ENCODE measurements around the gene STXBP6.

STXBP6 gene

GRCh38 chr14:24887623-24888304 is 162.2 kb downstream of the STXBP6 start:
- no peak for DNase-seq (ENCODE audit: low read depth in 2 of 2)

DNA sequence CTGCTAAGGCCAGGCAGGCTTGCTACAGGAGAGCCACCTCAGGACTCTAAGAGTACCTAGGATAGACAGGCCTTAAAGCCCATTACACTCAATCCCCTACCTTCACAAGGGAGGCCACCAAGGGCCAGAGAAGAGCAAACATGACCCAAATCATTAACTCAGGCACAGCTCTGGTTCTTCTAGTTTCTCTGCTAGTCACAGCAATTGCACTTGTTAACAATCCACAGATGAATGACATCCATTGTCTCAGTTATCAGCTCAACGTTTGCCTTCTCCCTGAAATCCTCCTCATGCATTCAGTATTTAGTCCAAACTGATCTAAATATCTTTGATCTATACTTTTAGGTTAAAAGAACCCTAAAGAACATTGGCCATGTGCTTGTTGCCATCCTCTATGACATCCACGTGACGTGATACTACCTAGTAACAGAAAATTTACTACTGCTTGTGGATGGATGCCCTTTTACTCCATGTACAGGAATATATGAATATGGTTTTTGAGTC is 164.5 kb downstream of the STXBP6 start:
- no peak for DNase-seq (ENCODE audit: low read depth in 2 of 2)

DNA sequence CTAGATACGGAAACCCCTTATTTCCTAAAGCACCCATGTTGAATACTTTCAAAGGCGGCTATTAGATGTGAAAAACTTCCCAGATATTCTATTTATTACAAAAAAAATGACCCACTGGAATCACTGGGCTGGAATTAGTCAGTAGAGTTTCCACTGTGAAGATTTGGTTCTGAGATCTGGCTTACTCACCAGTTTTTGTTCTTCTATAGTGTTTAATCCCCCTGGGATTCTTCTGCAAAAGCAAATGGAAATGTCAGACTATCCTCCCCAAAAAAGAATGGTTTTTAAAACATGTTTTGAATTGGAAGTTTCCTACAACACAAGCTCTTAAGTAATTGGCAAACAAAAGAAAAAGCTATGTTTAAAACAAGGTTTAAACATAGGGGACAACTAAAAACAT is 166.4 kb downstream of the STXBP6 start:
- DNase-seq (ENCODE audit: low read depth in 2 of 2) = no peak

- DNase-seq (ENCODE audit: low read depth in 2 of 2) = no peak
These were observed 168.6 kb downstream of the STXBP6 start for GRCh38 chr14:24881116-24881893.

GRCh38 chr14:24880689-24881088 is 169.3 kb downstream of the STXBP6 start:
- no peak for DNase-seq (ENCODE audit: low read depth in 2 of 2)

DNA sequence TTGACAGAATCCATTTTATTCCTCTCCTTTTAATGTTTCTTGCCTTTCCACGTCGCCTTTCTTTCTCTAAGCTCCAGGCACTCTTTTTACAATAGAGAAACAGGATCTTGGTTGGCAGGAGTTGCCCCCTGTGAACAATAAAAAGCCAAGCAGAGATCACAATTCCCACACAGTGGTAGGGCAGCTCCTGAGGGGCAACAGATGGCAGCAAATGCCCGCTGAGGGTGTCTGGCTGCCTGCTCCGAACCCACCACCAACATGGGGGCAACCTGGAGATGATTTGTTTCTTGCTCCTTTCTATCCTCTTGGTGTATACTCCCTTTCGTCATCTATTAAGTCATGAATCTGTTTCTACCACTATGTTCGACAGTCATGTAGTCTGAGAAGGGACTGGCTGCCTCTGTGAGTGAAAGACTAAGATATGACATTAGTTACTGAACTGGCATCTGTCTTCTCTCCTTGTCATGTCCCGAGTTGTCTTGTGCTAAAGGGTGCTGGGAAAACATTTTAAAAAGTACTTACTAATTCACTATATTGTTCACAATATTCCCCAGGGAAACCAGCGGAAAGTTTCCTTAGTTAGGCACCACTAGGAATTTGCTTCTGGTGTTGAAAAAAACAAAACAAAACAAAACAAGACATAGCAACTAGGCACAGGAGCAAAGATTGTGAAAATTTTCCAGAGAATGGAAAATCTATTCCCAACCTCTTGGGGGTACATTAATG is 170.1 kb downstream of the STXBP6 start:
- no peak for DNase-seq (ENCODE audit: low read depth in 2 of 2)

- DNase-seq (ENCODE audit: low read depth in 2 of 2) = no peak
These were observed 173.0 kb downstream of the STXBP6 start for GRCh38 chr14:24876996-24877395.

DNA sequence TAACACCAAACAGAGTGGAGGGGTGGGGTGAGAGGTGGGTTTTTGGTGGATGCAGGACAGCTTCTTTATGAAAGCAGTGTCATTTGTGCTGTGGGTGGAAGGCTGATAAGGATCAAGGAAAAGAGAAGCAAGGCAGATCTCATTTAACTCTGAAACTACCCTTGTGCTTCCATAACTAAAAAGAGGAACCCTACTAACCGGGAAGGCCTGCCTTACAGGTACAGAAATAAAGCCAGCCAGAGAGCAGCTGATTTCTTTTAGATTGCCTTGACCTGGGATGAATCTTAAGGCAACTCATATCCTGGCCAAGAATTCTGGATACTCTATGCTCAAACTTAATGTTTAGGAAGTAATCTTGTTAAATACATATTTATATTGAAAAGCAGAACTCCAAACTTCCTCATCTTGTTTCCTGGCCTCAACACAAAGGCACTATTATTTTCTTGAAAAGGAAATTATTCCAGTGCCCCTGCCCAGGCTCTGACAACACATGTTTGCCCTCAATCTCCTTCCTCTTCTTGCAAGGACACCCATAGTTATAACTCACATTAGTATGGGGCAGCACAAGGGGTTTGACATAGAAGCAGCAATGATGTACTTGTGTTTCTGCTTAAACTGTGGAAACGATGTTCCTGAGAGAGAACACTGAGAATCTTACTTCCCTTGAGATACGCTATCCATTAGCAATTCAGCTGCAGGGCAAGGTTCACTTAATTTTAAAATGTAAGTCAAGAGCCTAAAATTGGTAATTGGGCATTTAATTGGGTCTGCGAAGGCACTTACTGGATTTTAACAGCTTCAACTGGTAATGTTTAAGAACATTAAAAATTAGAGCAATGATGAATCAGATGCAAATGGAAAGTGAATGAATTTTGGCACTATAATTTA is 173.7 kb downstream of the STXBP6 start:
- DNase-seq (ENCODE audit: low read depth in 2 of 2) = no peak

- DNase-seq (ENCODE audit: low read depth in 2 of 2) = no peak
These were observed 174.6 kb downstream of the STXBP6 start for GRCh38 chr14:24875203-24875838.

DNA sequence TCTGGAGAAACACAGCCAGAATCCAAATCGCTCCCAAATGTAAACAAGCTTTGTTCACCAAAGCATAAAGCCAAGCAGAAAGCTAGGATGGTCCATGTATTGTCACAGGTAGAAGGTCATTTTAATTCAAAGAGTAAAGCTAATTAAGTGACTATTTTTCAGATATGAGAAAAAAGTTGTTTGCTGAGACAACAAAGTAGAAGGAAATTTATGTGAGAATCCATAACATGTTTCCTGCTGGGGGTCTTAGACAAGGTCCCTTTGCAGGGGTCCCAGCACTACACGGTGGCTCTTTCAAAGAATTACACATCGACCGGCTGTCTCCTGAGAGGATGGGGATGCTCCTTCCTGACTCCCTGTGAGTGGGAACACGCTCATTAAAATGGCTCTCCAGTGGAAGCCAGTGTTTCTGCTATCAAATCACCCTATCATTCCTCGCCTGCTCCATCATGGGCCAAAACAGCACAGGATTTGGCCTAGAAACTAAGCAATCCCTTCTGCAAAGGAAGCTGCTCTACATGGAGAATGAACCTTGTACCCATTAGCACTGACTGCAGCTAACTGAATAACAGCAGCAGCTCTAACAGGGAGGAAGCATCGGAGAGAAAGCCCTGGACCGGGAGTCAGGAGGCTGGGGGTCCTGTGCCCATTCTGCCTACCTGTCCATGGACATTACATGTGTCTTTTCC is 175.3 kb downstream of the STXBP6 start:
- DNase-seq (ENCODE audit: low read depth in 2 of 2) = no peak

DNA sequence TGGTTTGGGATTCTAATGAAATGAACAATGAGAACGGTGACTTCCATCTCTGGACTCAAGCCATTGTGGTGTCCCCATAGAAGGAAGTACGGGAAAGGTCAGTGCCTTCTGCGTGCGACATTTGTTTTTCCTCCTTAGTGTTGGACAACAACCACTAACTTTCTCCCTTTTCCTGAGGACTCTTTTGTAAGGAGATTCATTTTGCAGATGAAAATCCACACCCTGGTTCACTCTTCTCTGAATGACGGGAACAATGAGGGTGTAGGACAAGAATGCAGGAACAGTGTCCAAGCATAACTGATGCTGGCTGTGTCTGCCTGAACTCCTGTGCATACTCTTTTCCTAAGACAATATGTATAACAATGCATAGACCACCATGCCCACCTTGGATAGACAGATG is 176.4 kb downstream of the STXBP6 start:
- no peak for DNase-seq (ENCODE audit: low read depth in 2 of 2)

- DNase-seq (ENCODE audit: low read depth in 2 of 2) = no peak
These were observed 178.8 kb downstream of the STXBP6 start for GRCh38 chr14:24870949-24871701.

GRCh38 chr14:24868389-24868788 is 181.6 kb downstream of the STXBP6 start:
- DNase-seq (ENCODE audit: low read depth in 2 of 2) = no peak

- no peak for DNase-seq (ENCODE audit: low read depth in 2 of 2)
These were observed 183.8 kb downstream of the STXBP6 start for GRCh38 chr14:24866067-24866639.

DNA sequence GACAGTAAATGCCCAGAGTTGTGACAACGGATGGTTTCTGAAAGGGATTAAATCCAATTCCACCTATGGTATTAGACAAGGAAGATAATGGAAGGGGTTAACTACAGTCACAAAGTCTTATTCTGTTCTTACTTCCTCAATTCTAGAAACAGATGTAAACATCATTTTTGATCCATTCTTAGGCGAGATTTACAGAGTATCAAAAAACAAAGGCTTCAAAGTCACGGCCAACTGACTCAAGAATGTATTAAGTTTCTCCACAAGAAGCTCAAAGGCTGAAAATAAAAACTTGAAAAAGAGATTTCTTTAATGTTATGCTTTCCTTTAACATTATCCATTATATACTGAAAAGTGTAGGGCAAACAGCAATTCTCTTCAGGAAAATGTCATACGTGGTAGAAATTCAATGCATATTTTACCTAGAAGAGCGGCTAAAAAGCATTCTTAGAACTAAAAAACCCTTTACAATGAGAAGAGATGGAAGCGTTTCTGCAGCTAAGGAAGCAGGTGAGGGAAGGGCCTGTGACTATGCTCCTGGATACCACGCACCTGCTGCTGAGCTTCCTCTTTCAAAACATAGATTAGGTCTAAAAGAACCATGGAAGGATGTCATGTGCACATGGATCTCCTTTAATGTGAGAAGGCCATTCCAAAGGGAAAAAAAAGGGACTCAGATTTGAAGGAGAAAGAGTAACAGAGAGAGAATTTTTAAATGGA is 185.8 kb downstream of the STXBP6 start:
- DNase-seq (ENCODE audit: low read depth in 2 of 2) = no peak

DNA sequence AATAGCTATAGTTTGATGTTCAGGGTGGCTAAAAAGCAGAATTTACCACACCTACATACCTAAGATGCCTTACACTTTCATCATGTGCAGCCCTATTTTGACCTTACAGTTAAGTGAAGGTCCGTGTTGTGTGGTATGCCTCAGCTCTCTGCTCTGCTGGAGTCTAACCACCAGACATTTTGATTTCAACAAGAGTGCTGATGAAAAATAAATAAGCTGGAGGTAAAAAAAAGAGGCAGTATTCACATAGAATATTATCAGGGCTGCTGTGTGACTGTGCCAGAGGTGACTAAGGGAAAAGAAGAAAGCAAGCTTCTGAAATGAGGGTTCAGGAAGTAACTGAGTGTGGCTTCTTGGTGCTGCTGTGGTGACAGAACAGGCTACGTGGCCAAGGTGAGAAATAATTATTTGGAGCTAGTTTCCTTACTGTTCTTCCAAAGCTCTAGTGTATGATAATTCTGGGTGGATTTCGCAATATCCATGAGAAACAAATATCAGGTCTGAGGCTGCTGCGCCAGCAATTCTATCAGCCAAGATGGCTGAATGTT is 188.8 kb downstream of the STXBP6 start:
- DNase-seq (ENCODE audit: low read depth in 2 of 2) = no peak

DNA sequence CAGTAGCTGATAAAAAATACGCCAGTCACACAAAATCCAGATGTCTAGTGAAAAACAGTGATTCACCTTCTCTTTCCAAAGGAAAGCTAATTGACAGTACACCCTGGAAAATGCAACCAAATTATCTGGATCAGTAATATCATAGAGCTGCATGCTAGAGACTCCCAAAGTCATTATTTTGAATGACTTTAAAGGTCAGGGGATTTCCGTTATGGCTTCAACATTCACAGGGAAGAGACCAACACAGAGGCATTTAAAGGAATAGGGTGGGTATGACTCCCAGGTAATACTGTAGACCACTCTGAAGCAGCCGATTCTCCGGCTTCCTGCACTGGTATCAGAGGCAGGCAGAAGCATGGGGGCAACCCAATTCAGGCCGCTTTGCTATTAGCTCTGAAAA is 190.4 kb downstream of the STXBP6 start:
- DNase-seq (ENCODE audit: low read depth in 2 of 2) = no peak

- DNase-seq (ENCODE audit: low read depth in 2 of 2) = no peak
These were observed 191.3 kb downstream of the STXBP6 start for GRCh38 chr14:24858684-24859083.
